Endometrium (tissue), 2 donors: ENCODE data around the gene ENOX1.

Experiments
- FAIRE-seq: peaks from 2 replicates; lab custom pipeline; 2012; peaks lifted over from hg19 to GRCh38; lab: Jason Lieb, UNC
- donor health status: control.
- donor health status: control.

ENOX1 gene

GRCh38 chr13:43669964-43670363 lies 116.8 kb downstream of the ENOX1 start:
- no peak for FAIRE-seq

- no peak for FAIRE-seq
Observed at GRCh38 chr13:43669101-43669500, 117.7 kb downstream of the ENOX1 start.

- no peak for FAIRE-seq
Observed at GRCh38 chr13:43666403-43666802, 120.4 kb downstream of the ENOX1 start.

- FAIRE-seq, result no peak
Observed at GRCh38 chr13:43665388-43665787, 121.4 kb downstream of the ENOX1 start.

DNA sequence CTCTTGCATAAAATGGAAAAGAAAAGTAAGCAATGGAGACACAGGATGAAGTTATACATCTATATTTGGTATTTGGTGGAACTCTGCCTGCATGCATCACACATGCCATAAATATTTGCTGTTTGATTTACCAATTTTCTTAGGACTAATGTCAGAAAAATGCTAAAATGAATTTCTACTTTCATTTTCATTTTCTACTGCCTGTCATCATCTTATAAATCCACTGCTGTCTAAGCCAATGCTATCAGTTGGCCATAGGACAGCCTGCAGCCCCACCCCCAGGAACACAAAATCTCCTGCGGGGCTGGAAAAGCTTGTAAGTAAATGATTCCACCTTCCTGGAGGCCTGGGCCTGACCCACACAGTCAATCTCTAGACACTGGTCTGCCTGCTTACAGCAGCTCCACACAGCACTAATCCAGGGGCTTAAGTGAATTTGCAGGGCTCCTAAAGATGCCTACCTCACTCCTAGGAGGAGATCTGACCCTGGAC lies 122.0 kb downstream of the ENOX1 start:
- no peak for FAIRE-seq

GRCh38 chr13:43663474-43664090 lies 123.2 kb downstream of the ENOX1 start:
- no peak for FAIRE-seq

GRCh38 chr13:43662976-43663375 lies 123.8 kb downstream of the ENOX1 start:
- FAIRE-seq, result no peak

- no peak for FAIRE-seq
Observed at GRCh38 chr13:43661161-43661830, 125.5 kb downstream of the ENOX1 start.

DNA sequence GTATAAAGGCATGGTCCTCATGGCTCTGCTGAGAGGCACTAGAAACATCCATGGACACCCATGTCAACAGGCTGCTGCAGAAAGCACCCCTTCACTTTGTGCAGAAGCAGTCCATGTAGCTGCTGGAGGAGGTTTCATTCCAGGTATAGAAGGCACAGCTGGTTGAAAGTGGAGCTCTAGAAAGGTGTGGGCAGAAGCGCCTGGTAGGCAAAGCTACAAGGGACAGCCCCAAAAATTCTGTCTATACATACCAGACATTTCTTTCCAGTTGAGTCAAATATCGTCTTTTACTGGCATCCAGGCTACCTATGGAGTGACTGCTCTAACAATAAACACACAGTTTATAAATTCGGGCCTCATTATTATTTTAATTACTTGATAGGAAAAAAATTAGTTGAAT lies 129.3 kb downstream of the ENOX1 start:
- no peak for FAIRE-seq

- no peak for FAIRE-seq
Observed at GRCh38 chr13:43653980-43654379, 132.8 kb downstream of the ENOX1 start.

DNA sequence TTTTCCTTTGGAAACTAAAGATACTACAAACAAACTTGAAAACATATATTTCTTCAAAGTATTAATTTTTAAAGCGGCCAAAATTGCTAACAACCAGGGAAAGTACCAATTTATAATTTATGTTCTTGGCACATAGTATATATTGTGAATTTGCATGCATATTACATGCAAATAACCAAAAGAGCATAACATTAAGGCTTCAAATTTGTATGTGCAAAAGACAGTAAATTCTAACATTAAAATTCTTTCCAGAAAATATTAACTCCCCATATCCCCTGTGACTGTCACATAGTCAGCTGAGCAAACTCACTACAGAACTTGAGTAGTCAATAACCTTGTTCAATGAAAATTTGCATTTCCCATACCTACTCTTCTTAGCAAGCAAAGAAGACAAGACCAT lies 133.4 kb downstream of the ENOX1 start:
- no peak for FAIRE-seq

DNA sequence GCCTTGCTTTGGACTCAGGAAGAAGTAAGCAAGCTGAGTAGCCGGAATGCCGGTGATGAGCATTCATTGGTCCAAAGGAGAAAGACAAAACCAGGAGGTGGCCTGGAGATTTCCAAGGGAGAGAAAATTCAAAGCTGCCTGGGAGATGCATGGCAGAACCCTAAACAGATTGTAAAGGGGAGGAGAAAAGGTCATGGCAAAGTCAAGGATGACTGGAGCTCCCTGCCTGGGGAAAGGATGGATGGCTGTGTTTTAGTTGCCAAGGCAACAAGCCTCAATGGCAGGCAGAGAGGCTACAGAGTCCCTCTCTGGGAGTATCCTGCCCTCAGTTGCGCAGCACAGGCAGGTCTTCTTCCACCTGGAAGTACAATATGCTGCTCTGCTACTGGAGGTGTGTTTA lies 134.0 kb downstream of the ENOX1 start:
- no peak for FAIRE-seq

DNA sequence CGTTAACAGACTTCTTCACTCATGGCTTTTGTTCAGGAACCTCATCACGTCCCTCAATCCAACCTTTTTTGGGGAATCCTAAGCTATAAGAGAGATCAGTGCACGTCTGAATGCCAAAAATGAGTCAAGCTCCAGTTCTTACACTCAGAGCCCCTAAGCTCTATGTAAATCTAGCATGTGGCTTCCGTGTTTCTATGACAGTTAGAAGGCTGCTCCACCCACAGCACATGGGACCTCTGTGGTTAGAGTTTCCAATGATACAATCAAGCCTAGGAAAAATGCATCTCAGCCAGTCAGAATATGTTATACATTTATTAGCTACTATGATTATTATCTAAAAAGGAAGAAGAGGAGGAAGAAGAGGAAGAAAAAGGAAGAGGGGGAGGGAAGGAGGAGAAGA lies 135.9 kb downstream of the ENOX1 start:
- FAIRE-seq, result no peak

- no peak for FAIRE-seq
Observed at GRCh38 chr13:43648733-43649132, 138.0 kb downstream of the ENOX1 start.

DNA sequence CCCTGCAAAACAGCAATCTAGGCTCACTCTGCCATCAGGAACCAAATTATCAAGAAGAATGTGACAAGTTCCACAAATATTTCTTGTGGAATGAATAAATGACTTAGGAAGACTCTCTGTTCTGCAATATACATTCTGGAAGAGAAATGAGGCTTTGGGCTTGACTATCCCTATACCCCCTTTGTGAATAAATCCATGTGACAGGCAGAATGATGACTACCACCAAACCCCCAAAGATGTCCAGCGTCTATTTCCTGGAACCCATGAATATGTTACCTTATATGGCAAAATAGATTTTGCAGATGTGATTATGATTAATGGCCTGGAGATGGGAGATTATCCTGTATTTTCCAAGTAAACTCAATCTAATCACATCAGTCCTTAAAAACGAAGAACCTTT lies 139.3 kb downstream of the ENOX1 start:
- no peak for FAIRE-seq

DNA sequence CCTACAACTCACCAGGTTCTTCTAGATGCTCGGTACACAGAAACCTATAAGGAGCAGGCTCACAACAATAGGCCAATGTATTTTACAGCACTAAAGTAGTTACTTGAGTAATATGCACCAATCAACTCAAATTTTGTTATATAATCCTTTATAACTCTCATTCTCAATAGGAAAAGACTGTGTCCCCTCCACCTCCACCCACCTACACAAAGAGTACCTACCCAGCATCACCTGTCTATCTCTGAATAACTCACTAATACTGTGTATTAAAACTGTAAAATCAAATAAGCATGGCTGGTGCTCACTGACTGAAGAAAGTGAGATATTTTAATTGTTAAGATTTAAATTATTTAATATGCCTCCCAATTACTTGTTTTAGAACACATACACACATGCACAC lies 146.3 kb downstream of the ENOX1 start:
- FAIRE-seq, result no peak

GRCh38 chr13:43631106-43631505 lies 155.7 kb downstream of the ENOX1 start:
- FAIRE-seq, result no peak

- no peak for FAIRE-seq
Observed at GRCh38 chr13:43629691-43630480, 156.9 kb downstream of the ENOX1 start.

DNA sequence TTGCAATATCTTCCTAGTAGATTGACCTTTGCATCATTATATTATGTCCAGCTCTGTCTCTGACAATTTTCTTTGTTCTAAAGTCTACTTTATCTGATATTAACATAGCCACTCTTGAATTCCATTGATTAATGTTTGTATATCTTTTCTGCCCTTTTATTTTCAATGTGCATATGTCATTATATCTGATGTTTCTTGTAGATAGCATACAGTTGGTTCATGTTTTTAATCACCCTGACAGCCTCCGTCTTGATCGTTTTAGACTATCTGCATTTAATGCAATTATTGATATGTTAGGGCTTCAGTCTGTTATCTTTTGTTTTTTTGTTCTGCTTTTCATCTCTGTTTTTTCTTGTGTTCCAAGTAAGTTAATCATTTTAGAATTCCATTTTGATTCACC lies 159.8 kb downstream of the ENOX1 start:
- FAIRE-seq, result no peak

GRCh38 chr13:43614063-43614462 lies 172.7 kb downstream of the ENOX1 start:
- no peak for FAIRE-seq

DNA sequence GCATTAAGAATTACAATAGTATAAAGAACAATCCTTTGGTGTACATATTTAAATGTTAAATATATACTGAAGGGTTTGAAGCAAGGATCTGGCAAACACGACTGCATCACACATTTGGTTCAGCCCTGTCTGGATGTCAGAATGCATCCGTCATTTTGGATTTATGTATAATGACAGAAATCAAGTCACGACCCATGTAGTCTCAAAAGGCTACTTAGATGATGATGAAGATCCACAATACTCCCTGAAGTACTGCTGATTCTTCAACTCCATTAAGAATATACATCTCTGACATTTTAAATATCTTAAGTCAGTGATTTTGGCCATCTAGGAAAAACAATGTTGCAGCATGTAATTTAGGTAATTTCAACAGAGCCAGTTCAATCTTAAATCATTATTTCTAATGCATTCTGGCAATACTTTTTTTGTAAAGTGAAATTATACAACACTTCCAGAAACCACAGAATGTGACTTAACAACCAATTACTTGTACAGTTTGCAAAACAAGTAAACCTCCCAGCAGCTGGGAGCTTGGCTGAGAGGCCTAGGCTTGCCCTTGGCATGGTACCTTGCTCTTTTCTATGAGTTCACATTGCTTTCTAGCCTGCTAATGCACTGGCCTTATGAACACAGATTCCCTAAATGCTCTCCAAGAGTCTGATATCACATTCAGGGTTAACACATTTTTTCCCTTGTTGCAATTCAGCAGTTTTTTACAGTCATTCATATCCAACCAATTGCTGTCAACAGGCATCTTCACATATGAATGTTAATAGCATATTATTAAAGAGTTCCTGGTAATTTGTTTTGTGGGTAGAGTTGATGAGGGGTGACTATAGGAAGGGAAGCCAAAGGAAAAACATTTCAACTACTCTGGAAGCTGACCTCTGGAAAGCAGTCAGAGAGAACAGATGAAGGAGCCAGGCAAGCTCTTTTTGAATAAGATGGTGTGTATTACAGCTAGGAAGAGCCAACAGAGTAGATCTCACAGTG lies 175.2 kb downstream of the ENOX1 start:
- FAIRE-seq, result no peak
